SK-N-SH treated with all-trans-retinoic acid at 6 μM for 48 hours (cell line): ENCODE measurements around the gene CDC20B.

Experiments
- ATAC-seq: fragments of 200-7000 bp; cut with Tn5 transposase; 3 replicates; pipeline ENCODE4 v1.9.1; 2020; ENCODE audit warnings: mild to moderate bottlenecking, moderate library complexity
- ARNTL ChIP-seq: fragments of 450-650 bp; formaldehyde crosslinking; IDR thresholded peaks from 2 replicates; pipeline ENCODE4 v1.5.0; 2020; ENCODE audit warnings: low read depth, mild to moderate bottlenecking, moderate library complexity, borderline replicate concordance
- BACH2 ChIP-seq: fragments of 250-450 bp; sonication (Bioruptor Pico); IDR thresholded peaks from 2 replicates; pipeline ENCODE4 v1.9.0; 2021; ENCODE audit warnings: mild to moderate bottlenecking, borderline replicate concordance
- CREB5 ChIP-seq: fragments of 250-450 bp; sonication (Bioruptor Pico); IDR thresholded peaks from 2 replicates; pipeline ENCODE4 v1.5.1; 2020; ENCODE audit warnings: low read depth, mild to moderate bottlenecking, moderate library complexity
- ESRRG ChIP-seq: fragments of 250-450 bp; sonication (Bioruptor Pico); IDR thresholded peaks from 2 replicates; pipeline ENCODE4 v1.6.1; 2021; ENCODE audit warnings: mild to moderate bottlenecking
- GLIS3 ChIP-seq: fragments of 250-450 bp; sonication (Bioruptor Pico); IDR thresholded peaks from 2 replicates; pipeline ENCODE4 v1.5.0; 2020; ENCODE audit warnings: mild to moderate bottlenecking, moderate library complexity
- OSR1 ChIP-seq: fragments of 250-450 bp; sonication (Bioruptor Pico); IDR thresholded peaks from 2 replicates; pipeline ENCODE4 v1.8.0; 2022; ENCODE audit warnings: moderate library complexity, mild to moderate bottlenecking, inconsistent platforms
- PATZ1 ChIP-seq: fragments of 250-450 bp; sonication (Bioruptor Pico); IDR thresholded peaks from 2 replicates; pipeline ENCODE4 v1.8.0; 2020; ENCODE audit warnings: mild to moderate bottlenecking, moderate library complexity, borderline replicate concordance
- RARB ChIP-seq: fragments of 250-450 bp; sonication (Bioruptor Pico); IDR thresholded peaks from 2 replicates; pipeline ENCODE4 v1.8.0; 2021; ENCODE audit warnings: mild to moderate bottlenecking, moderate library complexity
- TCF4 ChIP-seq: fragments of 250-450 bp; sonication (Bioruptor Pico); IDR thresholded peaks from 2 replicates; pipeline ENCODE4 v1.8.0; 2021; ENCODE audit warnings: mild to moderate bottlenecking, moderate library complexity, borderline replicate concordance
- TOX ChIP-seq: fragments of 250-450 bp; sonication (Bioruptor Pico); IDR thresholded peaks from 2 replicates; pipeline ENCODE4 v1.8.0; 2021; ENCODE audit warnings: mild to moderate bottlenecking, moderate library complexity, borderline replicate concordance
- ZC3H10 ChIP-seq: fragments of 250-450 bp; sonication (Bioruptor Pico); IDR thresholded peaks from 2 replicates; pipeline ENCODE4 v1.5.1; 2021; ENCODE audit warnings: mild to moderate bottlenecking, moderate library complexity
- ZFP30 ChIP-seq: fragments of 450-650 bp; formaldehyde crosslinking; IDR thresholded peaks from 2 replicates; pipeline ENCODE4 v1.5.0; 2022; ENCODE audit warnings: mild to moderate bottlenecking, moderate library complexity
- ZNF565 ChIP-seq: fragments of 450-650 bp; formaldehyde crosslinking; conservative IDR thresholded peaks from 2 replicates; pipeline ENCODE4 v1.5.0; 2020; ENCODE audit warnings: low read depth, mild to moderate bottlenecking, moderate library complexity

CDC20B gene

GRCh38 chr5:55063220-55063863, 109.6 kb downstream of the CDC20B start:
- TF ChIP-seq CREB5 (CRISPR knock-in tag) (no peak), TCF4 (CRISPR knock-in tag) (no peak), ESRRG (CRISPR knock-in tag) (no peak), ZNF565 (CRISPR knock-in tag) (no peak), RARB (CRISPR knock-in tag) (no peak; the same call in 1 of the 2 replicates), ZC3H10 (no peak), ZFP30 (CRISPR knock-in tag) (no peak), GLIS3 (CRISPR knock-in tag) (no peak), OSR1 (CRISPR knock-in tag) (no peak), BACH2 (CRISPR knock-in tag) (no peak), ARNTL (CRISPR knock-in tag) (no peak), PATZ1 (CRISPR knock-in tag) (no peak), TOX (CRISPR knock-in tag) (no peak)
- ATAC-seq = peak; percentile 77
